GM18858 (cell line): ENCODE data around the gene CSTPP1.
"Not testable (repeated sequence)": the region's sequence is repeated elsewhere in the genome, so short reads cannot be mapped to it uniquely, and the experiment has no call there.

ENCODE experiments used
- ATAC-seq: cut with Tn5 transposase; IDR thresholded peaks from one replicate; pipeline ENCODE4 v1.9.1; 2021; ENCODE audit not compliant: unreplicated experiment

The CSTPP1 gene

DNA sequence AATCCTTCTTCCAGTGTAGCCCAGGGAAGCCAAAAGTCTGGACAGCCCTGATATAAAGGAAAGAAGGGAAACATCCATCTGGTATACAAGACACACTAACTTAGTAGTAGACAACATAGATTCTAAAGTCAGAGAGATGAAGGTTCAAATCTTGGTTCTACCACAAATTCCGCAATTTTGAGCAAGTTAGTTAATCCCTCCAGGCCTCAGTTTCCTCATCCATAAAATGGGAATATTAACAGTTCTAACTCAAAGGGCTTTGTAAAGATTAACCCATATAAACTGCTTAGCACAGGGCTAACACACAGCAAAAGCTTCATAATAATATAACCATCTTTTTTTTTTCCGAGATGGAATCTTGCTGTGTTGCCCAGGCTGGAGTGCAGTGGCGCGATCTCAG is 29.0 kb upstream of the CSTPP1 start:
- ATAC-seq, result no peak

GRCh38 chr11:46912526-46913150 is 23.9 kb upstream of the CSTPP1 start:
- no peak for ATAC-seq

- no peak for ATAC-seq
Observed at GRCh38 chr11:46913484-46913883, 23.1 kb upstream of the CSTPP1 start.

GRCh38 chr11:46914363-46914762 is 22.2 kb upstream of the CSTPP1 start:
- ATAC-seq, result no peak

DNA sequence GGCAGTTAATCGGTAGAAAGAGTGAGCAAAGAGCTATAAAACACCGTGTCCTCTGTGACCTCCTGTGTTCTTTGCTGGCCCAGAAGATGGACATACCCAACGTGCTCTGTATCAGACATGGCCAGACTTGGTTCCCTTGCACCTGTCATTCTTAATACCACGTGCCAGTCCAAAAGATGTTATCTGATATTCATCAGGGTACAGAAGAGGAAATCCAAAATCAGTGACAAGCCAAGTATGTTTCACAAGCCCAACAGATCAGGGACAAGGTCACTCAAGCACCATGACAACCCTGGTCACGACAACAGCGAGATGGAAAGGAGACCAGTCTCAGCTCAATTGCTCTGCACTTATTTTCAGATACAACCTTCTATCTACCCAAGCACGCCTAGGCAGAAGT is 21.7 kb upstream of the CSTPP1 start:
- no peak for ATAC-seq

DNA sequence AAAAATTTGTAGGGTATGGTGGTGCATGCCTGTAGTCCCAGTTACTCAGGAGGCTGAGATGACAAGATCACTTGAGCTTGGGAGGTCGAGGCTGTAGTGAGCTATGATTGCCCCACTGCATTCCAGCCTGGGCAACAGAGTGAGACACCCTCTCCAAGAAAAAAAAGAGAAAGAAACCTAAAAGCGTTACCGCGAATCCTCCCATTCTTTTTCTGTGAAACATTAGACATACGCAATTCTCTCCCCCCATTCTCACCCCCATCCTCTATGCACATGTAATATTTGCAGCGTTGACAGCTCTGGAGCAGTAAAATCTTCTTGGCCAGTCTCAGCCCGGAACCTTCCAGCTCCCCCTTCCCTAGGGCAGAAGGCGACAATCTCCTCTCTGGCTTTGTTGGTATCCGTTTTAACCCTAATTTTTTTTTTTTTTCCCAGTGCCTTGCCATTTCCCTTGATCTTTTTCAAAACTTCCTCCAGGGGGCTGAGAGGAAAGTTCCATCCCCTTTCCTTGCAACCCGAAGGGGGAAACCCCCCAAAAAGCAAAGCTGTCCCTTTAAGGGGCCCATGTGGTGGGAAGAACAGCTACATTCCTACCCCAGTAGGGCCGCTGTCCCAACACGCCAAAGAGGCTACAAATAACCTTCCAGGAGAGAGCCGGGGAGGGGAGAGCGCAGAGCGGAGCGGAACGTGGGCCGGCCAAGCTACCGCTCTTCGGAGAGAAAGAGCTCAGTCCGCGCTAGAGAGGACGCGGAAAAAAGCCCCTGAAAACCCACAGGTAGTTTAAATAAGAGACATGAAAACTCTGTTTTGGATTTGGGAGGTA is 20.1 kb upstream of the CSTPP1 start:
- ATAC-seq, result no peak

- no peak for ATAC-seq
Observed at GRCh38 chr11:46917109-46917761, 19.3 kb upstream of the CSTPP1 start.

DNA sequence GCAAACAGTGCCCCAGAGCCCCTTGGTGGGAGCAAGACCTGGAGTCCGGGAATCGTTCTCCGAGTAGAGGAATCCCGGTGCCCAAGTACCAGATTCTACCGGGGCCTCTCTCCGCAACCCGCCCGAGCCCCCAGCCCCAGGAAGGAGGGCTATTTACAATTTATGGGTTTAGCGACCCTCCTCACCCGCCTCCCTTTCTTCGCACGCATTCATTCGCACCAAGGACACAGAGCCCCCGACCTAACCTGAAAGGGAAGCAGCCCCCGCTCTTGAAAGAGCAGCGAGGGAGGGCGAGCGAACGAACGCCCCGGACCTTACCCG is 18.8 kb upstream of the CSTPP1 start:
- no peak for ATAC-seq

DNA sequence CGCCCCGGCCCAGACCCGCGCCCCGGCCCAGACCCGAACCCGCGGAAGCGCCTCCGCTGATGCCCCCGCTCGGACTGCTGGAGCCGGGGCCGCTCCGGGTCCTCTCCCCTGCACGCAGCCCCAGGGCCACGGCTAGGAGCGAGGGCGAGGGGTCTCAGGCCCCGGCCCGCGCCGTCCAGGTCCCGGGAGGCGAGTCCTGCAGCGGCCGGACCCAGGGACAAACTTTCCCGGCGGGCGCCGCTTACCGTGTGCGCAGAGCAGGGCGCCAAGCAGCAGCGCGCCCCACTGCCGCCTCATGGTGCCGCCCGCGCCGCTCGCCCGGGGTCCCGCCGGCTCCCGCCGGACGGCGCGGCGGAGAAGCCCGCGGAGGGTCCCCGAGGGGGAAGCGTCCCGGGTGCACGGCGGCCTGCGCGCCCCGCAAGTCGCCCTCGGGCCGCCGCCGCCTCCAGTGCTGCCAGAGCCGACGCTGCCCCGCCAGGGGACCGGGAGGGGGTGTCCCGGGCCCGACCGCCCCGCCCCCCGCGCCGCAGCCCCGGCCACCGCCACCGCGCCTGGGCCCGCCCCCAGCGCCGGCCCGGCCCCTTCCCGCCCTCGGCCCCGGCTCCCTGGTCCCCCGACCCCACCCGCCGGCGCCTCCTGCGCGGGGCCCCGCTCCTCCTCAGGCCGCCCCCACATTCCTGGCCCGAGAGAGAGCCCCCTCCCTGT is 18.3 kb upstream of the CSTPP1 start, which contains the start of gene LRP4:
TSS of gene LRP4 (minus strand) at position 468 of the 705 bp plus-strand sequence. CDS start at position 297, 171 bp downstream.
- ATAC-seq, result no peak

DNA sequence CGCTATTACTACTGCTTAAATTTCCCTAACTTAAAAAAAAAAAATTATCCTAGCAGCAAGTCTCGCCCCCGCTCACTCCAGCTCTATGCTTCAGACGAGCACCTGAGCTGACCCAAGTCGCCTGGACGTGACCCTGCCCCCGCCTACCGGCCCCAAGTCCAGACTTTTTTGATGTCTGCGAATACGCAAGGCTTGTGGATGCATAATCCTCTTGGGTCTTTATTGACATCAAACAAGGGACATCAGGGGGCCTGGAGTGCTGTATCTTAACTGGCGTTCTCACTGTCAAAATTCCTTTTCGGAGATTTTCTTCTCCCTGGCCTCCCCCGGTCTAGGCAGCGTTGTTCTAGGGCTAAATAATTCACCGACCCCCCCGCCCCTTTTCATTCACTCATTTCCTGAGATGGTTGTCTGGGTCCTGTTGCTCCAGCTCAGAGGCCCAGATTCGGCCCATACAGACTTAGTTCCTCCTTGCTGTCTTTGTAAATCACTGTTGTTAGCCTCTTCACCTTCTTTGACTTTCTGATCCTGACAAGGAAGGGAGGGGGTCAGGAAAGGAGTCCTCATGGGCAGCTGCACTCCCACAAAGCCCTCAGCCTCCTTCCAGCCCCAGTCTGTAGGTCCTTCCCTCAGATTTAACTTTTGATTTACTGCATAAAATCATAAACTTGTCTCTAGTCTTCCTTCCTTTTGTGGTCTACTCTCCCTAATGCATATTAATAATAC is 17.6 kb upstream of the CSTPP1 start:
- no peak for ATAC-seq

GRCh38 chr11:46920755-46921154 is 15.8 kb upstream of the CSTPP1 start:
- ATAC-seq, result no peak

GRCh38 chr11:46927928-46928327 is 8.6 kb upstream of the CSTPP1 start:
- ATAC-seq, result not testable (repeated sequence)

GRCh38 chr11:46928701-46929100 is 7.9 kb upstream of the CSTPP1 start:
- not testable (repeated sequence) for ATAC-seq

DNA sequence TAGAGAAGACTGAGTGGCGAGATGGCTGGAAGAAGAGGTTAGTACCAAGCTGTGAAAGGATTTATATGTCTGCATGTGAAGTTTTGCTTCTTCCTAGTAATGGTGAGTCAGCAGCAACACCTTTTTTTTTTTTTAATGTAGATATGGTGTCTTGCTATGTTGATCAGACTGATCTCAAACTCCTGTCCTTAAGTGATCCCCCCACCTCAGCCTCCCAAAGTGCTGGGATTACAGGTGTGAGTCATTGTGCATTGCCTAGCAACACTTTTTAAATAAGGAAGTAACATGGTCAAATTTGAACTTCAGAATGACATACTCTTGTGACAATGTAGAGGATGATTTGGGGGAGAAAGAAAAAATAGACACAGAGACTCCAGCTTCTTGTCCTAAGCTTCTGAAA is 6.5 kb upstream of the CSTPP1 start:
- ATAC-seq, result no peak

DNA sequence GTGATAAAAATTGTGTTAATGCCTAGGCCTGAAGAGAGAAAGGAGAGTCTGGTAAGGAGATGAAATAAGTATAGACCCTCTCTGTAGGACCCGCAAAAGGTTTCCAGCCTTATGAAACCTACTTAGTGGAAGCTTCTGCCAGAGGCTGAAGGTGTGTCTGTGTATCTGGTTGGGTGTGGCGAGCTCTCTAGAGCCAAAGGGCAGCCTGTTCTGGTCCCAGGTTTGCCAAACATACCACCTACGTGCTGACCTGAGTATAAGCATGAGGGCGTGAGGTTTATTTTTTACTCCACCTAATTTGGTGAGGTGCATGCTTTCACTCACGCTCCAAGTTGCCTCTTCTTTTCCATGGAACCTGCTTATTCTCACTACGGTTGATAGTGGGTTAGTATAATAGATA is 5.6 kb downstream of the CSTPP1 start:
- no peak for ATAC-seq

GRCh38 chr11:46944356-46945075 is 8.0 kb downstream of the CSTPP1 start:
- ATAC-seq, result no peak

DNA sequence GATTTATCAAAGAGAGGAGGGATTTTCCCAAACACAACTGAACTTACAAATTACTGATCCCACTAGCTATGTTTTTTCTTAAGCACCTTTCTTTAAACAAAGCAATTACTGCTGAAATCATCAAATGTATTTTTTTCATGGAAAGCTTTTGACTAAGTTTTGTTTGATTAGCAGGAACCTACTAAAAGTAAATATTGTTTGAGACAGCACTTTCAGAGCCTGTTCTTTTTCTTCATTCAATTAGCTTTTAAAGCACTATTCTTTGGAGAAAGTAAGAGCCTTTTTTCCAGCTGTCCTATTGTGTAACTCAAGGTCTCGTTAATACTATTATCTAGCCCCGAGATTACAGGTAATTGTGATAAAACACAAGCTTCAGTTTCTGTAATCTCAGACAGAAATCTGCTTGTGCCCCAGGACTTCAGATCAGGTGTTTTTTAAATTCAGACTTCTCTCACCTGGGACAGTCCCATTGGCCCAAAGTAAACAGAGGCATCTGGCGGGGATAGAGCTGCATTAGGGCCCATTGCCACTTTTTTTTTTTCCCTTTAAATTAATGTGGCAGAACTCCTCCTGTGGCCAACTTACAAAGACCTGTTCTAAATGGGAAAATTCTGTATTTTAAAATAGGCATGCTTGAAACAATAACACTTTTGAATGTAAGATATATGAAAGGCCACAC is 11.0 kb downstream of the CSTPP1 start:
- ATAC-seq, result no peak

- ATAC-seq, result no peak
Observed at GRCh38 chr11:46948378-46949131, 12.0 kb downstream of the CSTPP1 start.

GRCh38 chr11:46949297-46949696 is 12.7 kb downstream of the CSTPP1 start:
- no peak for ATAC-seq
